ENCODE results near the gene LDHA.

- TF ChIP-seq POLR2A (IDR thresholded peaks at IDR 0.05) (no peak), CTCF (IDR thresholded peaks at IDR 0.05) (no peak)
Observed at GRCh38 chr11:18369398-18369797, 25.0 kb upstream of the LDHA start.
